ENCODE results near the gene AMFR. TPM values are rescaled to one million over a fixed set of nuclear protein-coding genes. Genes with fewer than 3 reads are reported as not detected.

The AMFR gene
- total RNA-seq, 1 experiment from 2014 or later, result 25.6 TPM

DNA sequence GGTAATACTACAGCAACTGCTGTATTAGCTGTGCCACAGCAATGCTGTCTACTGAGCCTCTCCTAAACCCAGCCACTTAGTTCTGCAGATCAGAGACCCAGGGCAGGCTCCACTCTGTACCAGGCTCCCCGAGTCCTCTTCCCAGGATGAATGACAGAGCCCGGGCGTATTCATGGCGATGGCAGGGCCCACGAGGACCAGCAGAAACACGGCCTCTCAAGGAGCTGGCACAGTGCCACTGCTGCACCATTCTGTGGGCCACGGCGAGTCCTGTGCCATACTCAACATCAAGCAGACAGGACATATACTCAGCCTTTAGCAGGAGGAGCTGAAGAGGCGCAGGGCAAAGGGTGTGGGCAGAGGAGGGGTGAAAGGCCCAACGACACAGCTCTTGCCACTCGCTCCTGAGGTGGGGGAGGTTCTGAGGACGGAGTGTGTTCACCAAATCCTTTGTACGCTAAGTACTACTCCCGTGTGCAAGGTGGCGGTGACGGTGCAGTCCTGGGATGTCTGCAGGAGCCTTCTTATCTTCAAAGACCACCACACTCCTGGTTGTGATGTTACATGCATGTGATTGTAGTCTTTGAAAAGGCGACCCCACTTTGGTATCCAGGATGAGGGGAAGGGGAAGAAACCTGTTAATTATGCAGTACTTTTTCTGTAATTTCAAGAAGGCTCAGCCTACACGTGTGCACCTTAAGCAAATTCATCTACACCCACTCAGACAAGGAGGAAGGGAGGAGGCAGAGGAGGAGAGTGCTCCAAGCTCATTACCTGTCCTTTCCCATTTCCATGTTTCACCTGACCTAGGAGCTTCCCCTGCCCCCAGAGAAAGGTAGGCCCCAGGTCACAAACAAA is 98.0 kb downstream of the AMFR start:
- no peaks in the 10 kb centered on the region for H3K4me1 ChIP-seq (ENCODE audit: insufficient read depth, low read length)

More for the DNA sequence above, 98.0 kb downstream of the AMFR start:
- Mint-ChIP-seq H3K27me3 (ENCODE audit: low read depth) (peaks cover under 1% of the 10 kb centered on the region; the same call in 1 of the 2 replicates), H3K4me1 (no peaks in the 10 kb centered on the region), H3K9me3 (no peaks in the 10 kb centered on the region), H3K4me3 (no peak overlapping the region), H3K27ac (no peak overlapping the region; a peak in 1 of 7 replicates), H3K36me3 (ENCODE audit: insufficient read depth in 1 of 3, low read depth in 3 of 3) (no peaks in the 10 kb centered on the region; a peak in 1 of 7 replicates)
- no peak for DNase-seq
- H3K14ac ChIP-seq (ENCODE audit: insufficient read depth, low read length), result no peak overlapping the region
- no peak overlapping the region for H3K27ac ChIP-seq (ENCODE audit: insufficient read length, low read depth, low read length)
- no peaks in the 10 kb centered on the region for H3K27me3 ChIP-seq (ENCODE audit: insufficient read depth, low read length)
- no peak overlapping the region for H2BK5ac ChIP-seq (ENCODE audit: insufficient read length, low read length)
- H3K4ac ChIP-seq (ENCODE audit: low read depth, low read length), result no peak overlapping the region
- TF ChIP-seq, protein P1, sequence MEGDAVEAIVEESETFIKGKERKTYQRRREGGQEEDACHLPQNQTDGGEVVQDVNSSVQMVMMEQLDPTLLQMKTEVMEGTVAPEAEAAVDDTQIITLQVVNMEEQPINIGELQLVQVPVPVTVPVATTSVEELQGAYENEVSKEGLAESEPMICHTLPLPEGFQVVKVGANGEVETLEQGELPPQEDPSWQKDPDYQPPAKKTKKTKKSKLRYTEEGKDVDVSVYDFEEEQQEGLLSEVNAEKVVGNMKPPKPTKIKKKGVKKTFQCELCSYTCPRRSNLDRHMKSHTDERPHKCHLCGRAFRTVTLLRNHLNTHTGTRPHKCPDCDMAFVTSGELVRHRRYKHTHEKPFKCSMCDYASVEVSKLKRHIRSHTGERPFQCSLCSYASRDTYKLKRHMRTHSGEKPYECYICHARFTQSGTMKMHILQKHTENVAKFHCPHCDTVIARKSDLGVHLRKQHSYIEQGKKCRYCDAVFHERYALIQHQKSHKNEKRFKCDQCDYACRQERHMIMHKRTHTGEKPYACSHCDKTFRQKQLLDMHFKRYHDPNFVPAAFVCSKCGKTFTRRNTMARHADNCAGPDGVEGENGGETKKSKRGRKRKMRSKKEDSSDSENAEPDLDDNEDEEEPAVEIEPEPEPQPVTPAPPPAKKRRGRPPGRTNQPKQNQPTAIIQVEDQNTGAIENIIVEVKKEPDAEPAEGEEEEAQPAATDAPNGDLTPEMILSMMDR (conservative IDR thresholded peaks at IDR 0.05), result no peak
- H2BK15ac ChIP-seq (ENCODE audit: low read depth, low read length), result no peak overlapping the region
- no peak overlapping the region for H2BK12ac ChIP-seq (ENCODE audit: insufficient read length, low read depth, low read length)
- no CpG with 5 or more reads among the region's 18 CpGs for WGBS (ENCODE audit: extremely low coverage, insufficient read length, low lambda C conversion rate)
- no peak overlapping the region for H3T11ph ChIP-seq (ENCODE audit: low read length)
- no peaks in the 10 kb centered on the region for H3K9me3 ChIP-seq (ENCODE audit: control insufficient read depth, low read depth, low read length)
- H3K23me2 ChIP-seq (ENCODE audit: insufficient read length, low read depth, low read length, poor library complexity, severe bottlenecking), result no peaks in the 10 kb centered on the region
- no peak overlapping the region for H3K56ac ChIP-seq (ENCODE audit: insufficient read length, low read depth, low read length)
- no peak overlapping the region for H4K8ac ChIP-seq (replicated peaks; ENCODE audit: insufficient read length, low read depth, low read length)
- H2BK120ac ChIP-seq (ENCODE audit: low read depth, low read length, poor library complexity, severe bottlenecking), result no peak overlapping the region
- no peak overlapping the region for H3K9ac ChIP-seq (ENCODE audit: extremely low read depth, insufficient read length, low read length)
- H3K23ac ChIP-seq (ENCODE audit: insufficient read length, low read depth, low read length), result no peak overlapping the region
- no peak overlapping the region for H2BK20ac ChIP-seq (ENCODE audit: low read depth, low read length, poor library complexity, severe bottlenecking)
- no peak overlapping the region for H4K91ac ChIP-seq (ENCODE audit: insufficient read length, low read depth, low read length)
- no peak overlapping the region for H2AK5ac ChIP-seq (ENCODE audit: insufficient read length, low read length)
- H3K4me2 ChIP-seq (ENCODE audit: insufficient read depth, insufficient read length, low read length), result no peak overlapping the region
- H2AFZ ChIP-seq (ENCODE audit: low read length), result no peak overlapping the region
- no peak overlapping the region for H4K5ac ChIP-seq (ENCODE audit: insufficient read length, low read depth, low read length)
- no peak overlapping the region for H3K18ac ChIP-seq (ENCODE audit: insufficient read length, low read depth, low read length)
- H3K79me1 ChIP-seq (ENCODE audit: insufficient read depth, low read depth, low read length, poor library complexity, severe bottlenecking), result no peaks in the 10 kb centered on the region
- H4K20me1 ChIP-seq (ENCODE audit: control insufficient read depth, insufficient read depth, insufficient read length), result no peaks in the 10 kb centered on the region
- H3K79me2 ChIP-seq (ENCODE audit: insufficient read depth, low read length), result no peaks in the 10 kb centered on the region
